ENCODE results near the gene SEPTIN3.

Gene SEPTIN3

DNA sequence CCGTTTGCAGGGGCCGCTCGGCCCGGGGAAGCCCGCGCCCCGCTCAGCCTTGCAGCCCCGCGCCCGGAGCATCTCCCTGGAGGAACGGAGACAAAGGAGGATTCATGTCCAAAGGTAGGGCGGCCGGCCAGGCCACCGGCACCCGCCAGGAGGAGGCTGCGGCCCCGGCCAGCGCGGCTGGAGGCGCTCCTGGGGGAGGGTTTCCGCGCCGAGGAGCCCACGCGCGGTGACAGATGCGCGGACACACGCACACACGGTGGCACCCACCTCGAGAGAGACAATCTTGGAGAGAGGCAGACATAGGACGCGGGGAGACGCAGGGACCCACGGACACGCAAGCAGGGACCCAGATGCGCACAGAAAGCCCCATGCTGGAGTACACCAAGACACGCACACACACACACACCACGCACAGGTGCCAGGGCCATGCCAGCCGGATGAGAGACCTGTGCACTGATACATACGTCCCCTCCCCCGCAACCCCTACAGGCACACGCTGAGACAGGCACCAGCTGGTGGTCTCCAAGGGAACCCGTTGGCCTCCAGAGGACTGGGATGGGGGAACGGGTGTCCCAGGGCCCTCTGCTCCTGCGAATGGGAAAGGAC is 7.8 kb downstream of the SEPTIN3 start:
- DNase-seq, result no peak

DNA sequence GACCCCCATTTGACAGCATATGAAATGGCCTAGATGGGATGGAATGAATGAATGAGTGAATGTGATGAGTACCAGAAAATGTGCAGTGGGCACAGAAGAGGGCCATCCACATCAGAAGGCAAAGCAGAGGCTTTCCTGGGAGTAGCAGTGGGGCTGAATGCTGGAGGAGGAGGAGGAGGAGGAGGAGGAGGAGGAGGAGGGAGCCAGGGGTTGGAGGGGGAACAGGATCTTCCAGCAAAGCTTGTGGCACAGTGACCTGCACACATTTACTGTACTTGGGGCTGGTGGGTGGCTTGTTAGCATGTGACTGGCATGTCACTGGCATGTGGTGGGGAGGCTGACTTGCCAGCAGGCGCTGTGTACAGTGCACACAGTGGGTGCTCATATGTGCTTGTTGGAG is 9.5 kb downstream of the SEPTIN3 start:
- no peak for DNase-seq

DNA sequence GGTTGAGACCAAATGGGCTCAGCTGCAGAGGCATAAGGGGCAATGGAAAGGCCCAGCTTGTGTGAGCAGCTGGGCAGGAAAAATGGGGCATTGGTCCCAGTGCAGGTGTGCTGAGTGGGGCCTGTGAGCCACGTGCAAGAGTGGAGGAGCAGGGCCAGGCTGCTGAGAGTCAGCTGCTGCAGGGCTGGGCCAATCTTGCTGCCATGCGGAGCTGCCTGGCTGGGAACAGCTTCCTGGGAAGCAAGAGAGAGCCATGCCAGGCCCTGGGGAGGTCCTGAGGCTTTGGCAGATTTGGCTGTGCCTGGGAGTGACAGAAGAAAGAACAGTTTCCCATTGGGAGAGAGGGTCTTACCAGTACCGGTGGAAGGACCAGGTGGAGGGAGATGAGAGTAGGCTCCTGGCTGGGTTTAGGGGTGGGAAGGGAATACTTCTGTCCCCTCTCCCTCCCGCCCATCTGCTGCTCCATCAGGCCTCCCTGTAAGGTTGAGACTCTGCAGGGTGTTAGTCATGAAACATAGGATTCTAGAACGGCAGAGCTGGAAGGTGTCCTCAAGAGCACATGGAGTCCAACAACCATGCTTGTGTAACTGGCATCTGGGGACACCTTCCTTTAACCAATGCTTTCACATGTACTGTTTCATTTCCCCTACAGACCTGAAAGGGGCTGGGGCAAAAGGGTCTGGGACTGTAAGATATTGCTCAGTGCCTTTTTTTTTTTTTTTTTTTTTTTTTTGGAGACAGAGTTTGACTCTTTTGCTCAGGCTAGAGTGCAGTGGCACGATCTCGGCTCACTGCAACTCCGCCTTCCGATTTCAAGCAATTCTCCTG is 10.4 kb downstream of the SEPTIN3 start:
- no peak for DNase-seq

DNA sequence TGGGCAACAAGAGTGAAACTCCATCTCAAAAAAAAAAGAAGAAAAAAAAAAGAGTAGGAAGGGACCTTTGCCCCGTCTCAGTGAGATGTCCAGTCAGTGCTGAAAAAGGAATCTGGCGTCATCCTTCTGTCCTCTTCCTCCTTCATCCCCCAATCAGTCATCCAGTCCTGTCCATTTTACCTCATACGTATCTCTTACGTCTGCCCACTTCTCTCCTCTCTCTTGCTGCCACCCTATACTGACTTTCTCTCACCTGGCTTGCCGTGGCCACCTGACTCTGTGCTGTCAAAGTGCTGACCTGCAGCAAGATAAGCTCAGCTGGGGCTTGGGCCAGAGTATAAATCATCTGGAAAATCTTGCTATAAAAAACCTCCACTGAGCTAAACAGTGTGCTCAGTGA is 13.6 kb downstream of the SEPTIN3 start:
- no peak for DNase-seq

DNA sequence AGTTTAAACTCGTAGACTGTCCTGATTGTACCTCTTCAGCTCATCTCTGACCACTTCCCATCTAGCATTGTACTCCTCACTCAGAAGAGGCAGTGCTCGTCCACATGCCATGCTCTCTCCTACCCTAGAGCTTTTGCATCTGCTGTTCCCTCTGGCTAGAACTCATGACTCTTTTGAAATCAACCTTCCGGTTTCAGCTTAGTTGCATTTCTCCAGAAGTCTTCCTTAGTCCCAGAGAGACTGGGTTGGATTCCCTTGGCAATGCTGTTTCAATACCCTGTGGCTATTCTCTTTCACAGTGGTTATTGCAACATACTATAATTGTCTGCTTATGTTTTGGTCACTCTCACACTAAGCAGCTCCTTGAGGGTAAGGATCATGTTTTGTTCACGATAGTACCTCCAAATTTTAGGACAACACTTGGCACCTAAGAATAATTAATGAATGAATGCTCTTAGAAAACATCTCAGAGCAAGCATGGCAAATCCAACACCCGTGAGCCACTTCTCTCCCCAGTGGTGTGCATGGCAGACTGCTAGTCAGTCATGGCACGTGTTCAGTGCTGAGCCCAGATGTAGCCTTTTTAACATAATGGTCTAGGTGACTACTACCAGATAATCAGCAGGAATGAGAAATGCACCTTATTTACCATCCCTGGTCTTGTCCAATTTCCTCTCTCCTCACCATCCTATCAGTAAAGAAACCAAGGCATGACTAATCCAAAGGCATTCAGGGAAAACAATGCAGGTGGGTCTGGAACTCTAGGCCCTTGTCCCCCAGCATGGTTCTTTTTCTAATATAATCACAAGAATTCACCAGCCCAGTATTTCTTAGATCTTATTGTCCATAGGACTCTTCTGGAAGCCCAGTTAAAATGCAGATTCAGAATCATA is 14.5 kb downstream of the SEPTIN3 start:
- no peak for DNase-seq

DNA sequence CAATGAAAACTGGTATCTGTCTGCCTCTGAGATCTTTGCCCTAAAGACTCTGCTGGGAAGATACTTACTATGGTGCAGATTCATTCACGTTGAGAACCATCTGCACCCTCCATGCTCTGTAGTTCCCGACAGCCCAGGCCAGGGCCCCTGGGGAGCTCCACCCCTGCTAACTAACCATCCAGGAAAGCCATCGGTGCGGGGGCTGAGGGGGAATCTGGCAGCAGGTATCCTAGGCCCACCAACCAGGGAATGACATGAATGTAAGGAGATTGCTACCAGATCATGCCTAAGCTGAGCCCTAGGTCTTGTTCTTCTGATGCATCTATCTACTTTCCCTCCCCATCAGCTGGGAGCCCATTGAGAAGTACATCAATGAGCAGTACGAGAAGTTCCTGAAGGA is 18.0 kb downstream of the SEPTIN3 start:
- DNase-seq, result no peak

DNA sequence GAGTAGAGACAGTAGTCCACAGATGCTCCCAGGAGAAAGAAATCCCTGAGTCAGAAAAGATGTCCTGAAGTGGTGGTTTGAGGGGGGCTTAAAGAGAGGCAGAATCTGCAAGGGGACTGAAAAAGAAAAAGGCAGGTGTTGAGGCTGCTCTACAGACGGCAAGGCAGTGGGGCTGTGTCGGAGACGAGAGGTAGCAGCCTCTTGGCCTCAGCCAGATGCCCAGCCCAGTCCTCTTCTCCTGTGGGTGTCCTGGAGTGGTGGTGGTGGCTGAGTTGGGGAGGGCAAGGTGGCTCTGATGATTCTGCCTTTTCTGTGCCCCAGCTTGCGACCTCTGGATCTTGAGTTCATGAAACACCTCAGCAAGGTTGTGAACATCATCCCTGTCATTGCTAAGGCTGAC is 20.0 kb downstream of the SEPTIN3 start:
- no peak for DNase-seq

DNA sequence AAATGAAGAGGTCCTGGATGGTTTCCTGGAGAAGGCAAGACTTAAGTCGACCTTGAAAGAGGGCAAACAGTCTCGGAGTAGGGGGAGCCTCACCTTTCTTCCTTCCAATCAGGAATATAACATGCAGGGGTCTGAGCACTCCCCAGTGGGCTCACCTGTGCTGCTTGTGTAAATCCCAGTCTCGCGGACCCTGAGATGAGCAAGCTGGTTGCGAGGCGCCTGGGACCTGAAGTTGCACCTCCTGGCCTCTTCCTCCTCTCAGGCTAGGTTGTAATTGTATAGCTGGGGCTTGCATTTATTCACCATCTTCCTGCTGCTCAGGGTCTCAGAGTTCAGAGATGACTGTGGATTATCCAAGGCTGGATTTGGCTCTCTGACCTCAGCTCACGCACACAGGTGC is 21.9 kb downstream of the SEPTIN3 start:
- no peak for DNase-seq

DNA sequence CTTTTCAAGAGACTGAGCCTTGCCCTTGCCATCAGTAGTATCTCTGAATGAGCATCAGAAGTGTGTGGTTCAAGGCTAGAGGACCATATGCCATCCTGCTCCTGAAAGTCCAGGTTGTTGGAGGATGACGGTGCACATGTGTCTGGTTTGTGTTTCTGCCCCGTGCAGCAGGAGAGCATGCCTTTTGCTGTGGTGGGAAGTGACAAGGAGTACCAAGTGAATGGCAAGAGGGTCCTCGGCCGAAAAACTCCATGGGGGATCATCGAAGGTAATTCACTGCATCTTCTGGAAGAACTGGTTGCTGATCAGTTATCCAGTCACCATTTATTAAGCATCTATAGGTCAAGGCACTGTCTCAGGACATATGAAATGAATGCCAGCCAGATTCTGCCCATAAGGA is 23.3 kb downstream of the SEPTIN3 start:
- DNase-seq, result no peak

DNA sequence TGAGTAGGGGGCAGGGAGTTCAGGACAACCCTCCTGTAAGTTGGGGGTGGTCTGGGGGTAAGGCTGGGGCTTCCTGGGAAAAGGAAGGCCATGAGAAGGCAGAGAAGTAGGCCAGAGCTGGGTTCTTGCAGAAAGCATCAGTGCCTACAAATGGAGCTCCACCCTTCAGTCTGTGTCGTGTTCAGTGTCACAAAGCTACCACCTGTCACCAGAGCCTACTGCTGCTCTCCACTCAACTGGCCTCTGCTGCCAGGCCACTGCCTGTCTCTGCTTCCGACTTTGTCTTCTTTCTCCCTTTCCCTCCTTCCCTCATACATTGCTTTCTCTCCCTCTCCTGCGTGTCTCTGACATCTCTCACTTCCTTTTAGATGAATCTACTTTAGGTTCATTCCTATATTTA is 26.0 kb downstream of the SEPTIN3 start:
- no peak for DNase-seq

DNA sequence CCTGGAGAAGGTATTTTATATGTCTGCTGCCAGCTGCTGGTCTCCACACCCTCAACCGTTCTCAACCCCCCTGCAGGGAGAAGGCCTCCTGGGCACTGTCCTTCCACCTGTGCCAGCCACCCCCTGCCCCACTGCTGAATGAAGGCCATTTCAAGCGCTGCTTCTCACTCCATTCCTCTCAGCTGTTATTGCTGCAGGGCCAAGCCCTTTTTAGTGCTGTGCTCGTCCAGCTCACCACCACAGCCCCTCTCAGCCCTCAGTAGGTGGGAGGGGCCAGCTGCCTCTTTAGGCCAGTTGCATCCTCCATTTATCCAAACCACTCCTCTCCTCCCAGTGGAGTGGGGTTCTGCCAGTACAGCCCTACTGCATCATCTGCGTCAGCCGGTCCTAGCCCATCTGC is 27.6 kb downstream of the SEPTIN3 start:
- DNase-seq, result no peak

DNA sequence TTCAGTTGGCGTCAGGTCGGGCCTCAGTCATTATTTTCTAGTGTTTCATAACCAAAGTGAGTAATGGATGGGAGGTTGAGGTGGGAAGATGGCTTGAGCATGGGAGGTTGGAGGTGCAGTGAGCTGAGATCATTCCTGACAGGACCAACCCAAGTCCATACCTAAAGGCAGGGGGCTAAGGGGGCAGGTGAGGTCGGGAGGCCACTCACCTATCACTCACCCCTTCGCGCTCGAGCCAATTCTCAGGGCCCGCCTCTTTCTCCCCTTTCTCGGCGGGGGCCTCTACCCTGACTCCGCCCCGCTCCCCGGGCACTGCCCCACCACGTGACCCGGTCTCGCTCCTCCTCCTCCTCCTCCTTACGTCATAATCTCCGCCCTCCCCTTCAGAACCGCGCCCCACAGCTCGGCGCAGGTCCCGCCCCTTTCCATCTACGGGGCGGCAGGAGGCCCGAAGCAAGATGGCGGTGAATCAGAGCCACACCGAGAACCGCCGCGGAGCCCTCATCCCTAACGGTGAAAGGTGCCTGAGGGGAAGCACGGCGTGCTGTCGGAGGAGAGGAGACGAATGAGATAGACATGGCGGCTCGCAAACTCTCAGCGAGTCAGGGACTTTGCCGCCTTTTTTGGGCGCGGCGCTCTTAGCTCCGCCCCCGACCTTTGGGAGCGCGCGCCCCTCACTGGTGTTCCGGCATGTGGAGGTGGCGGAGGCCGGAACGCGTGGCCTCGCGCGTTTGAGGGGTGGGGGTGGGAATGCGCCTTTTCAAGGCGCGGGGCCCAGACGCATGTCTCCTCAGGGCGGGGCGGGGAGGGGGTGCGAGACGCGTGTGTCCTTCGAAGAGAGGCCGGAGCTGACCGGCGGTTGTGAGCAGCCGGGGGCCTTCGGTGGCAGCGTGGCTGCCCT is 29.4 kb downstream of the SEPTIN3 start, which contains the start of gene WBP2NL:
WBP2NL (plus strand) TSS at position 428 of the 901 bp plus-strand sequence; CDS start at position 459, 31 bp downstream.
- peak; percentile 93 for DNase-seq

DNA sequence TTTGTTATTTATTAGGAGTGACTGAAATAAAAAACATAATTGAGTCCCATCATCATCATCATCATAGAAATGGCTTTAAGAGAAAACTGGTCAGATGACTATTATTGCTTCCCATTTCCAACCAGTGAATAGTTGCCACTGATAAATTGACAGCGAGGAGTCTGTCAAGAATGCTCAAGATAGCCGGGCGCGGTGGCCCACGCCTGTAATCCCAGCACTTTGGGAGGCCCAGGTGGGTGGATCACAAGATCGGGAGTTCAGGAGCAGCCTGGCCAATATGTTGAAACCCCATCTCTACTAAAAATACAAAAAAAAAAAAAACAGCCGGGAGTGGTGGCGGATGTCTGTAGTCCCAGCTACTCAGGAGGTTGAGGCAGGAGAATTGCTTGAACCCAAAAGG is 31.2 kb downstream of the SEPTIN3 start:
- DNase-seq, result no peak

DNA sequence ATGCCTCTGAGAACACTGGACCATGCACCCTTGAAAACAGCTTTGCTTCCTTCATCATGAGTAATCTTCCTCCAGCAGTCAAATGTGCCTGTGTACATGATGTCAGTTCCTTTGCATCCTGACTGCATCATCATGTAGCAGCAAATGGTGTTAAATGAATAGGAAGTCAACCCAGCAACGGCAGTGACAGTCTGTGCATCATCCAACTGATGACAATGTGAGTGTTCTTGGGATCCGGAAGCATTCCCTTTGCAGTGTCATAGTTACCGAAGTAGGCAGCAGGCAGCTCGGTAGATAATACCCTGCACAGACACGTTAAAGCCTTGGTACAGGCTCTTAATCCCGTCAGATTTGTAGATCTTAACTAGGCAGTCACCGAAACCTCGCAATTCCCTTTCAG is 31.9 kb downstream of the SEPTIN3 start:
- DNase-seq, result no peak

DNA sequence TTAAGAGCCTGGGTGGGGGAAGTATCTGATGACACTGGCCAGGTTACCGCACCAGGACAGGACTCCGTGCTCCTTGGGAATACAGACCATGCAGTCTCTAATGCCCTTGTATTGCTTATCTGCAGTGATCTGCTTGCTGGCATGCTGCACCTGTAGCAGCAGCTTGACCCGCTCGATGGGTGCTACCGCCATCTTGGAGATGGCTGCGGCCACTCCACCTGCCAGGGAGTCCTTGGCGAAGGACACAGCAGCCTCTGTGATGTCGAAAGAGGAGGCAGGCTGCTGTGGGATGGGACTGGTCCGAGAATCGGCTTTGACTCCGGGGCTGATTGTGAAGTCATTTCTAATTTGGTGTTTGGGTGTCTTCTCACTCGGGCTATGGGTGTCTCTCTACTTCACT is 32.5 kb downstream of the SEPTIN3 start:
- DNase-seq, result no peak

DNA sequence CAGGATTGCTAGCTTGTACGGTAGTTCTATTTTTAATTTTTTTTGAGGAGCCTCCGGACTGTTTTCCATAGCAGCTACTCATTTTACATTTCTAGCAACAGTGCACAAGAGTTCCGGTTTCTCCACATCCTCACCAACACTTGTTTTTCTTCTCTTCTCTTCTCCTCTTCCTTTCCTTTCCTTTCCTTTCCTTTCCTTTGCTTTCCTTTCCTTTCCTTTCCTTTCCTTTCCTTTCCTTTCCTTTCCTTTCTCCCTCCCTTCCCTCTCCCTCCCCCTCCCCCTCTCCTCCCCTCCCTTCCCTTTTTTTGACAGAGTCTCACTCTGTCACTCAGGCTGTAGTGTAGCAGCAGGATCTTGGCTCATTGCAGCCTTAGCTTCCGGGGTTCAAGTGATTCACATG is 38.7 kb downstream of the SEPTIN3 start:
- no peak for DNase-seq

DNA sequence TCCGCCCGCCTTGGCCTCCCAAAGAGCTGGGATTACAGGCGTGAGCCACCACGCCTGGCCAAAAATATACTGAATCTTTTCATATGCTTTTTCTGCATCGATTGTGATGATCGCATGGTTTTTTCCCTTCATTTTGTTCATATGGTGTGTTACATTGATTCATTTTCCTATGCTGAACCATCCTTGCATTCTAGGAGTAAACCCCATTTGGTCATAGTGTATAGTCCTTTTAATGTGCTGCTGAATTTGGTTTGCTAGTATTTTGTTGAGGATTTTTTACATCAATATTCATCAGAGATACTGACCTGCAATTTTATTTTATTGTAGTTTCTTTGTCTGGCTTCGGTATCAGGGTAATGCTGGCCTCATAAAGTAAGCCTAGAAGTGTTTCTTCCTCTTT is 41.5 kb downstream of the SEPTIN3 start:
- DNase-seq, result no peak

DNA sequence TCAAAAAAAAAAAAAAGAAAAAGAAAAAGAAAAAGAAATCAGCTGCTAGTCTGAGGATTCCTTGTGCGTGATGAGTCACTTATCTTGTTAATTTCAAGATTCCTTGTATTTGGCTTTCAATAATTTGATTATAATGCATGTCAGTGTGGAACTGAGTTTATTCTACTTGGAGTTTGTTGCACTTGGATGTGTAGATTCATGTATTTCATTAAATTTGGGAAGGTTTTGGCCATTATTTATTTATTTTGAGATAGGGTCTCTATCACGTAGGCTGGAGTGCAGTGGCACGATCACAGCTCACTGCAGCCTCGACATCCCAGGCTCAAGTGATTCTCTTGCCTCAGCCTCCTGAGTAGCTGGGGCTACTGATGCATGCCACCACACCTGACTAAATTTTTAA is 44.1 kb downstream of the SEPTIN3 start:
- DNase-seq, result no peak

DNA sequence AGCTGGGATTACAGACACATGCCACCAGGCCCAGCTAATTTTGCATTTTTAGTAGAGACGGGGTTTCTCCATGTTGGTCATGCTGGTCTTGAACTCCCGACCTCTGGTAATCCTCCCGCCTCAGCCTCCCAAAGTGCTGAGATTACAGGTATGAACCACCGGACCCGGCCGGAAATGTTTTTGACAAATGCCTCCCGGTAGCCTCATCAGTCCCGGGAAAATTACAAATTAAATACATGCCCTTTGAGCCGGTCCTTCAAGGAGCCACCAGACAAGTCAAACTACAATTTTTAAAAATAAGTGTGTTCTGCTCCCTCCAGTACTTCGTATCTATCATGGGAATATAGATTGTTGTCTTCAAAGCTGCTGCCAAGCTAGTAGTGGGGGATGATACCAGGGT is 46.9 kb downstream of the SEPTIN3 start:
- DNase-seq, result no peak

DNA sequence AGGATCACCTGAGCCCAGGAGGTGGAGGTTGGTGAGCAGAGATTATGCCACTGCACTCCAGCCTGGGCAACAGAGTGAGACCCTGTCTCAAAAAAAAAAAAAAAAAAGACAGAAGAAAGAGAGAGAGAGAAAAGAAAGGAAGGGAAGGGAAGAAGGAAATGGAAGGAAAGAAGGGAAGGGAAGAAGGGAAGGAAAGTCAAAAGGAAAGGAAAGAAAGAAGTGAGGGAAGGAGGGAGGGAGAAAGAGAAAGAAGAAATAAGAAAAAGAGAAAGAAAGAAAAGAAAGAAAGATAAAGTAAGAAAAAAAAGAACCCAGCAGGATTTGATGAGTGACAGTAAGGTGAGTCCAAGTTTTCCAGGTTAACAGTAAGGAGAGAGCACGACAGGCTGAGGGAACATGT is 49.0 kb downstream of the SEPTIN3 start:
- DNase-seq, result no peak
